Parathyroid adenoma (tissue), 2 donors: ENCODE measurements around the gene SCN2A.

Experiments used
- H2AFZ ChIP-seq: fragments of 300-600 bp; sonication (generic); one replicate; pipeline ENCODE4 v1.7.0; 2017; ENCODE audit warnings: antibody characterized with exemption, mild to moderate bottlenecking
- H3K27ac ChIP-seq: fragments of 300-600 bp; sonication (generic); one replicate; pipeline ENCODE4 v1.7.0; 2017
- H3K27me3 ChIP-seq: fragments of 300-600 bp; sonication (generic); one replicate; pipeline ENCODE4 v1.7.0; 2017; ENCODE audit warnings: low read length; ENCODE audit not compliant: control insufficient read depth, insufficient read depth
- H3K36me3 ChIP-seq: fragments of 300-600 bp; sonication (generic); one replicate; pipeline ENCODE4 v1.7.0; 2017; ENCODE audit warnings: low read length; ENCODE audit not compliant: control insufficient read depth, insufficient read depth
- H3K4me1 ChIP-seq: fragments of 300-600 bp; sonication (generic); one replicate; pipeline ENCODE4 v1.7.0; 2017; ENCODE audit warnings: control low read depth
- H3K4me2 ChIP-seq: fragments of 300-600 bp; sonication (generic); one replicate; pipeline ENCODE4 v1.7.0; 2017; ENCODE audit warnings: low read length
- H3K4me3 ChIP-seq: fragments of 300-600 bp; sonication (generic); one replicate; pipeline ENCODE4 v1.7.0; 2017; ENCODE audit warnings: low read depth, low read length
- H3K79me2 ChIP-seq: fragments of 300-600 bp; sonication (generic); one replicate; pipeline ENCODE4 v1.7.0; 2017; ENCODE audit warnings: control low read depth
- H3K9ac ChIP-seq: fragments of 300-600 bp; sonication (generic); one replicate; pipeline ENCODE4 v1.7.0; 2017; ENCODE audit warnings: mild to moderate bottlenecking
- H3K9me3 ChIP-seq: fragments of 300-600 bp; sonication (generic); one replicate; pipeline ENCODE4 v1.7.0; 2017; ENCODE audit warnings: low read length; ENCODE audit not compliant: control insufficient read depth
- TF ChIP-seq, protein P1 (sequence below): fragments of 300-600 bp; sonication (generic); IDR thresholded peaks from one replicate; pipeline ENCODE4 v1.7.0; 2017; ENCODE audit warnings: antibody characterized with exemption, mild to moderate bottlenecking
- donor health status: primary hyperparathyroidism.

The SCN2A gene

DNA sequence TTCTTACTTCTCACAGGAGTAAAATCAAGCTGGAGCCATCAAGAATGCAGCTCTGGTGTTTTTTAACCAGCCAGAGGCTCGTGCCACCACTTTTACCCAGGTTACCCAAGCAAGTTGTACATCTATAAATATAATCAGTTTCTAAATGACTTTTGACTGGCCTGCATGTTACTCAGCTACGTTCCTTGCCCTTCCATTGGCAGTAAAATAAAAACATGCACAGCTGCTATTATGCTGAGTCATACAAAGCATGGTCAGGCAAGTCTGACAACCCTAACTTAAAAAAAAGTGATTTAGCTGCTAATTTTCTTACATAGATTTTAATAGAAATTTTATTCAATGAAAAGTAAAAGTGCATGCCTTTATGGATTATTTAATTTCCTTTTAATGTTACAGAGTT, 118.5 kb downstream of the SCN2A start:
- no peak overlapping the region for H3K27ac ChIP-seq
- no peak overlapping the region for H2AFZ ChIP-seq
- H3K79me2 ChIP-seq = no peaks in the 10 kb centered on the region
- H3K27me3 ChIP-seq = no peaks in the 10 kb centered on the region
- TF ChIP-seq, protein P1, sequence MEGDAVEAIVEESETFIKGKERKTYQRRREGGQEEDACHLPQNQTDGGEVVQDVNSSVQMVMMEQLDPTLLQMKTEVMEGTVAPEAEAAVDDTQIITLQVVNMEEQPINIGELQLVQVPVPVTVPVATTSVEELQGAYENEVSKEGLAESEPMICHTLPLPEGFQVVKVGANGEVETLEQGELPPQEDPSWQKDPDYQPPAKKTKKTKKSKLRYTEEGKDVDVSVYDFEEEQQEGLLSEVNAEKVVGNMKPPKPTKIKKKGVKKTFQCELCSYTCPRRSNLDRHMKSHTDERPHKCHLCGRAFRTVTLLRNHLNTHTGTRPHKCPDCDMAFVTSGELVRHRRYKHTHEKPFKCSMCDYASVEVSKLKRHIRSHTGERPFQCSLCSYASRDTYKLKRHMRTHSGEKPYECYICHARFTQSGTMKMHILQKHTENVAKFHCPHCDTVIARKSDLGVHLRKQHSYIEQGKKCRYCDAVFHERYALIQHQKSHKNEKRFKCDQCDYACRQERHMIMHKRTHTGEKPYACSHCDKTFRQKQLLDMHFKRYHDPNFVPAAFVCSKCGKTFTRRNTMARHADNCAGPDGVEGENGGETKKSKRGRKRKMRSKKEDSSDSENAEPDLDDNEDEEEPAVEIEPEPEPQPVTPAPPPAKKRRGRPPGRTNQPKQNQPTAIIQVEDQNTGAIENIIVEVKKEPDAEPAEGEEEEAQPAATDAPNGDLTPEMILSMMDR = no peak
- no peaks in the 10 kb centered on the region for H3K4me1 ChIP-seq
- no peak overlapping the region for H3K4me3 ChIP-seq
- no peaks in the 10 kb centered on the region for H3K9me3 ChIP-seq
- H3K4me2 ChIP-seq = no peak overlapping the region
- no peak overlapping the region for H3K9ac ChIP-seq
- H3K36me3 ChIP-seq = no peaks in the 10 kb centered on the region

DNA sequence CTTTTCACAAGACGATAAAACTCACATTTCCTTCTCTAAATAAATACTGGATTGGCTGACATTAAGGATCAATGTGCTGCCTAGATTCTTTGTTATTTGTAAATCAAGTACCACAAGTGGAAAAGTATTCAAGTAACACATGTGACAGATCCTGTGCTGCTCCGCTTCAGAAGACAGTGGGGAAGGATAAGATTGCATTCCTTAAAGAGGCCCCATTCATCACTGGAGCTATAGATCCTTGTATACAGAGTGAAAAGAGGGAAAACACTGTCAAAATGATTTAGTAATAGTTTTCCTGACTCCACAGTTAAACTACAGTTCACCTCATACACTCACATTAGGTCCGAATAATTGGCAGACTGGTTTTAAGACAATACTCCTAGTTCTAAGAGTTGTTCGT, 122.3 kb downstream of the SCN2A start:
- Histone ChIP-seq H3K27ac (no peak overlapping the region), H3K9ac (no peak overlapping the region), H3K27me3 (no peaks in the 10 kb centered on the region), H3K4me1 (no peaks in the 10 kb centered on the region), H3K36me3 (no peaks in the 10 kb centered on the region), H3K79me2 (no peaks in the 10 kb centered on the region), H3K9me3 (no peaks in the 10 kb centered on the region), H2AFZ (no peak overlapping the region), H3K4me3 (no peak overlapping the region), H3K4me2 (no peak overlapping the region)
- TF ChIP-seq, protein P1 = no peak

DNA sequence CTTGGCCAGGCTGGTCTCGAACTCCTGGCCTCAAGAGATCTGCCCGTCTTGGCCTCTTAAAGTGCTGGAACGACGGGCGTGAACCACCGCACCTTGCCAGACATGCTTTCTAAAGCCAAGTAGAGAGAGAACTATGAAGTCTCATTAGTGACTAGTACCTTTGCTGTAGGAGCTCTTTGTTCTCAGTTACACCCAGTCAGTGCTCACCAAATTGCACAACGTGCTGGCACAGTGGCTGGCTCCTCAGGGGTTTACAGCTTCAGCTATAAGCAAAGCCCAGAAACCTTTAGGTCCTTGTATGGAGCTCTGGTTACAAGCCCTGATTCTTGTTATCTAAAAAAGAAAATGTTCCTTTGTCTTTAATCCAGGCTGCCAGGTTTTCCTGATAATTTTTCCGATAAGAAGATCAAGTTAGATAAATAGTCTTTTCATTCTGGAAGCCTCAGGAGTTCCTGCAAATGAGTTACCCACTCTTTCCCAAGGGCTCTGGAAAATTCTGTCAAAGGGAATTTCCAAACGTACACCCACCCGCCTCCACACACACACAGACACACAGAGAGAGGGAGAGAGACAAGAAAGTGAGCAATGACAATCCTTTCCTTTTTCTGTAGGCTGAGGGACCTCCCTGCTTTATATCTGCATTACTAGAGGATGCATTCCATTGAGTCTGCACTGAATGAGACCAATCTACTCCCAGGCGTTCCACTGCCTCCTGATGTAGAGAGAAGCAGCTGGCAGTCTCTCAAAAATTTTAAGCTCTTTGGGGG, 130.1 kb downstream of the SCN2A start:
- Histone ChIP-seq H3K36me3 (no peaks in the 10 kb centered on the region), H2AFZ (no peak overlapping the region), H3K4me1 (no peaks in the 10 kb centered on the region), H3K27ac (no peak overlapping the region), H3K9ac (no peak overlapping the region), H3K4me3 (no peak overlapping the region), H3K79me2 (no peaks in the 10 kb centered on the region), H3K9me3 (no peaks in the 10 kb centered on the region), H3K27me3 (no peaks in the 10 kb centered on the region), H3K4me2 (no peak overlapping the region)
- TF ChIP-seq, protein P1 = no peak

DNA sequence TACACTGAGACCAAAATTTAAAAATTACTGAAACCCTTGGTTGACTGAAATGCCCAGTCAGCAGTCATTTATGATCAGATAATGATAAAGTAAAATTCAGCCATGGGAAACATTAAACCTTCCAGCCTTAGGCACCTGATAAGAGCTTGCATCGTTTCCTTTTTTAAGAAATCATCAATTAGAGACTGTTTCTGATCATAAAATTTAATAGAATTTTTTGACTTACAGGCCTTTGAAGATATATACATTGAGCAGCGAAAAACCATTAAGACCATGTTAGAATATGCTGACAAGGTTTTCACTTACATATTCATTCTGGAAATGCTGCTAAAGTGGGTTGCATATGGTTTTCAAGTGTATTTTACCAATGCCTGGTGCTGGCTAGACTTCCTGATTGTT, 130.7 kb downstream of the SCN2A start:
- Histone ChIP-seq H3K9me3 (no peaks in the 10 kb centered on the region), H3K36me3 (no peaks in the 10 kb centered on the region), H3K4me3 (no peak overlapping the region), H3K79me2 (no peaks in the 10 kb centered on the region), H3K9ac (no peak overlapping the region), H3K27ac (no peak overlapping the region), H3K4me1 (no peaks in the 10 kb centered on the region), H2AFZ (no peak overlapping the region), H3K4me2 (no peak overlapping the region), H3K27me3 (no peaks in the 10 kb centered on the region)
- TF ChIP-seq, protein P1 = no peak

DNA sequence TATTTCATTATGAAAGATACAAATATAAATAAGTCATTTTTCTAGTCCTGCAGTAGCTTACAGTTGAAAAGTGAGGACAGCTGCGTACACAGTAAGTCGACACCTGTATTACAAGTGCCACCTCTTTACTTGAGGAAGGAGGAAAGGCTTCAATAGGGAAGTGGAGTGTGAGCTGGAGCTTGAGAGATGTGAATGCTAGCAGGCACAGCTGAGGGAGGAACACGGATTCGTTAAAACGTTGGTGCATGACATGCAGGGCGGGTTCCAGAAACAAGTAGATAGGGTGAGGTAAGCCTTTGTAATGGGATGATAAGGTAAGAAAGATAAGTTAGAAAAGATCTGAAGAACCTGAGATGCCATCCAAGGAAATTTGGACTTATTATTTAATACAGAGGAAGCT, 132.1 kb downstream of the SCN2A start:
- no peak overlapping the region for H2AFZ ChIP-seq
- no peaks in the 10 kb centered on the region for H3K36me3 ChIP-seq
- no peak overlapping the region for H3K27ac ChIP-seq
- H3K9me3 ChIP-seq = no peaks in the 10 kb centered on the region
- H3K79me2 ChIP-seq = no peaks in the 10 kb centered on the region
- no peaks in the 10 kb centered on the region for H3K4me1 ChIP-seq
- no peak overlapping the region for H3K4me3 ChIP-seq
- TF ChIP-seq, protein P1 = no peak
- H3K4me2 ChIP-seq = no peak overlapping the region
- H3K27me3 ChIP-seq = no peaks in the 10 kb centered on the region
- no peak overlapping the region for H3K9ac ChIP-seq
